DMS153 (cell line): ENCODE data around the gene CALM1.

Source experiments
- DNase-seq: peaks from one replicate; lab custom pipeline; 2025; lab: John Stamatoyannopoulos, UW

Gene CALM1

DNA sequence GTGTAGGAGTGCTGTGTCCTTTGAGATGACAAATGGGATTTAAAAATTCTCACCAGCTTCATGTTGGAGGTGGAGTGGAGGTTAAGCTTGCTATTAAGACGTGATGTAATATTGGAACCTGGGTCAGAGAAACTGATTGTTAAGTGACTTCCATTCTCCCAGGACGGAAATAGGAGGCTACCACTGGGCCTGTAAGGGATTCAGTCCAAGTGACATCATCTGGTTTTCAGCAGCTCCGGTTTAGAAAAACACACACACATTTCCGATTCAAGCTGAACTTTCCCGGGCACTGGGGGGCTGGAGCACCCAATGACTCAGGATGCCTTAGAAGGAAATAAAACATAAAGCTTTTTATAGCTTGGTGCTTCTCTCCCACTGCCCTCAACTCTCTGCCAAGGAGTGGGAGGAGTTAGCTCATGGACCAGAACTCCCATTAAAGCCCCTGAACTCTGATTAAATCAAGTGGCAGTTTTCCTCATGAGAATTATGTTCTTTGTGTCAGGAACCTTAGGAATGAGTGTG lies 12.4 kb downstream of the CALM1 start:
- DNase-seq, result peak; percentile 38

- DNase-seq, result no peak
These were observed 15.2 kb downstream of the CALM1 start for GRCh38 chr14:90412058-90412457.

DNA sequence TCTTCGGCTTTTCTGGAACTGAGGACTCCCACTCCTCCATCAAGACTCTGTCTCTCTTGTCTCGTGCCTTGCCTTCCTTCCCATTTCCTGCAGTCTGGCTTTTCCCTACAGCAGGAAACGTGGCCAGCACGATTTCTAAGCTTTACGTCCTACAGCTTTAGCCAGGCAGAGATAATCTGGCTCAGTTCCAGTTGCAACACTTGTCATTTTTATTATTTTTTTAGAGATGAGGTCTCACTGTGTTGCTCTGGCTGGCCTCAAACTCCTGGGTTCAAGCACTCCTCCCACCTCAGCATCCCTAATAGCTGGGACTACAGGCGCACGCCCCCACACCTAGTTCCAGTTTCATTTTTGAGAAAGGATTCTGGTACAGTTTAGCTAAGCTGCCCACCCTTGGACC lies 19.9 kb downstream of the CALM1 start:
- DNase-seq, result no peak

GRCh38 chr14:90418053-90418452 lies 21.2 kb downstream of the CALM1 start:
- DNase-seq, result no peak

GRCh38 chr14:90419200-90419599 lies 22.4 kb downstream of the CALM1 start:
- DNase-seq, result peak; percentile 76

DNA sequence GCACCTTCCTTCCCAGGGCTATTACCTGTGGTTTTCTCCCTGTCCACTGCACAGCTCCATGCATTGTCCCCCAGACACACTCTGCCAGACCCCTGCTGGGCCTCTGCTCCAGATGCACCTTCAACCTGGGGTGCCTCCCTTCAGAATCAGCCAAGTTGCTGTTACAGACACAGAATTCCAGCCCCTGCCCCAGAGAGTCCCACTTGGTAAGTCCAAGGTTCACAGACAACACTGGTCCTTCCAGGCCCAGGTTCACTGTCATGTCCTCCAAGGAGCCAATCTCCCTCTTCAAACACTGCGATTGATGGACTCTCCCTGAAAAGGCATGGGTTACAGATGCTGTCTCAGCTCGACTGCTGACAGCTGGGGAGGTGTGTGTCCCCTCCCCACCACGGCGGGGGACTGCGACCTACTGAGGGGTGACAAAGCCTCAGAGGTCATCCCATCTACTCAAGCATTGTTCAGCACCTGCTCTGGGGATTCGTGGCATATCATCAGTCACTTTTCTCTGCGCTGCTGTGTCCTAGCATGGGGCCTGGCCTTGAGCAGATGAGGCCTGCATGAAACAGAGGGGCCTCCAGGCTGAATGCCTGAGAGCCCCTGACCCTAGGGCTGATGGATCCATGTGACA lies 24.3 kb downstream of the CALM1 start:
- no peak for DNase-seq

- DNase-seq, result no peak
These were observed 24.8 kb downstream of the CALM1 start for GRCh38 chr14:90421632-90422020.

DNA sequence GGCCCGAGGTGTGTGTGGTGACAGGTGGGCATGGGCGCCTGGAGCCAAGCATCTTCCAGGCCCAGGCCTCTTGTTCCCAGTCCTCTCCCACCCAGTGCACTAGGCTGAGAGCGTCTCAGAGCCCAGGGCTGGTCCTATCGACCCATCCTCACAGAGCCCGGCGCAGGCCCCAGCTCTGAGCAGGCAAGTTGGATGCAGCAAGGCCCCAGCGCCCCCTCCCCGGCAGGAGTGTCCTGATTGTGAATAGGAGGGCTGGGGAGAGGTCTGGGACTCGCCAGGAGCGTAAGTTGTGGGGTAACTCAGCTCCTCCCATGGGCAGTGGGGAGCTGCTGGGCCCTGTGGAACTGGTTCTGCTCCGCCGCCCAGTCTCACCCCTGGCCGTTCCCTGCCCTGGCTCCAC lies 26.3 kb downstream of the CALM1 start:
- no peak for DNase-seq

GRCh38 chr14:90424075-90424474 lies 27.2 kb downstream of the CALM1 start:
- DNase-seq, result no peak

DNA sequence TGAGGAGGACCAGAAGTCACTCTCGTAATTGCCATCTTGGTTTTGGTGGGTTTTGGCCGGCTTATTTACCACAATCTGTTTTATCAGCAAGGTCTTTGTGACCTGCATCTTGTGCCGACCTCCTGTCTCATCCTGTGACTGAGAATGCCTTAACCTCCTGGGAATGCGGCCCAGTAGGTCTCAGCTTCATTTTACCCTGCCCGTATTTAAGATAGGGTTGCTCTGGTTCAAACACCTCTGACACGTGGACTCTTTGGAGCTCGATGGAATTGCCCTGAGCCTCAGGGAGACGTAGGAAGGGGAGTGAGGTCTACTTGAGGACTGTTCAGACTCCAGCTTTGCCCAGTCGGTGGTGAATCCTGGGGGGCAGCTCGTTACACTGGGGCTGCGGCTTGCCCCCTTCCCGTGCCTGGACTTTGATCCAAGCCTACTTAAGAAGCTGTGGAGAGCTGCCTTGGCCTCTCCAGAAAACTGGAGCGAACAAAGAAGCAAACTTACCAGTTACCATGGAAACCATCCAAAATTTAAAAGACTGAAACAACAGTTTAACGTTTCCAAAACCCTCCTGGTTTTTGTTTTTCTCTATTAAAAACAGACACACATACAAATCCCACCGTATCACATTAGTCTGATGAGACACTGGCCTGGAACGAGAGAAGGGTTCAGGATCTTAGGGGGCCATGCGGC lies 28.0 kb downstream of the CALM1 start:
- no peak for DNase-seq

DNA sequence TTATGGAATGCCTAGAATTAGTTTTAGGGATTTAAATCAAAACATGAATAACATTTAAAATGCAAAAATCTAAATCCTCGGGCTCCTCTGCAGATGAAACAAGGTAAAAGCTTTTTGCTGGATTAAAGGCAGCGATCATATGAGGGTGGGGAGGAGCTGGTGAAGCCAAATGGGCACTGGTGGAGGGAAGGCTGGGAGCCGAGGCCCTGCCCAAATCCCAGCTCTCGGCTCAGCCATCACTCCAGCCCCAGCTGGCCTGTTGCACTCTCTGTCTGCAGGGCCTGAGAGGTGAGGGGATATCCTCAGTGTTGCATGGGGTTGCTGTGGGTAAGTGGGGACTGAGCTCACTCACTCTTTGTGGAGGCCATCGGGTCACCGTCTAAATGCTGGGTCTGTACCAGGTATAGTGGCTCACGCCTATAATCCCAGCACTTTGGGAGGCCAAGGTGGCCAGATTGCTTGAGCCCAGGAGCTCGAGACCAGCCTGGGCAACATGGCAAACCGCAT lies 28.6 kb downstream of the CALM1 start:
- no peak for DNase-seq

- no peak for DNase-seq
These were observed 29.3 kb downstream of the CALM1 start for GRCh38 chr14:90426031-90426540.

GRCh38 chr14:90426663-90427062 lies 29.8 kb downstream of the CALM1 start:
- no peak for DNase-seq

- no peak for DNase-seq
These were observed 31.1 kb downstream of the CALM1 start for GRCh38 chr14:90427848-90428426.

- no peak for DNase-seq
These were observed 31.8 kb downstream of the CALM1 start for GRCh38 chr14:90428676-90429075.

GRCh38 chr14:90429236-90429635 lies 32.4 kb downstream of the CALM1 start:
- DNase-seq, result no peak

DNA sequence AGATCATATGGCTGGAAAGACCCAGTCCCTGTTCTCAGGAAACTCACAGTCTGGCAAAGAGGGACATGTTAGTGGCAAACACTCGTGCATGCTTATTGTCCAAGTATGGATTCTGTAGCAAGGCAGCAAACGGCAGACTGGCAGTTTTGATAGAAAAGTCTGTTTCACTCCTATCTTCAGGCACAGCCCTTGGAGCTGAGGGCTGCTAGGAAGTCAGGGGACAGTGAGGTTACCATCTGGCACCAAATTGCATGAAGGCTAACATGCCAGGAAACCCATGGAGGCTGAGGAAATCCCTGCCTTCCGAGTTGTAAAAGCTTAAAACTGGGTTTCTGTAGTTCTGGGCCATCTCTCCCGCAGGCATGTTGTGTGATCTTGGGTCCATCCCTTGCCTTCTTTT lies 32.9 kb downstream of the CALM1 start:
- no peak for DNase-seq

DNA sequence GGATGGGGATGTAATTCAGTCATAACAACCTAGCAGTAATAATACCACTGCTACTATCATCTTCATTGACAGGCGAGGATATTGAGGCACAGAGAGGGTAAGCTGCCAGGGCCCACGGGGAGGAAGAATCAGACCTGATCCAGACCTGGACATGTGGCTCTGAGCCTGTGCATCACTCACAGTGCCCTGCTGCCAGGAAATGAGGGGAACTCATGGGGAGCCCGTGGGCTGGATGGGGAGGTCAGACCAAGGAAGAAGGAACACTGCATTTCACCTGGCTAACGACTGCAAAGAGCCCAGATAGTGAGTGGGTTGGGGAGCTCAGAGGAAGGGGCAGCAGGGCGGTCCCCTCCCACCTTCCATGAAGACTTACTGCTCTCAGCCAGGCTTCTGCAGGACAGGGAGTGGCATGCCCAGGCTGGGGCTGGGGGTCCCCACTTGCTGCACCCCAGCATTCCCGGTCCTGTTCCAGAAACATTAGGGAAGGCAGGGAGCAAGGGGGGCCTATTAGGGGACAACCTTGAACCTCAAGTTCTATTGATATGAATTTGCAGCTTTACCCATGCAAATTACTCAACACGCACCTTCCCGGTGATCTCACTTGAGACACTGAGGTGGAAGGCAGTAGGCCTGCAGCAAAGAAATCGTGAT lies 37.7 kb downstream of the CALM1 start:
- DNase-seq, result no peak

DNA sequence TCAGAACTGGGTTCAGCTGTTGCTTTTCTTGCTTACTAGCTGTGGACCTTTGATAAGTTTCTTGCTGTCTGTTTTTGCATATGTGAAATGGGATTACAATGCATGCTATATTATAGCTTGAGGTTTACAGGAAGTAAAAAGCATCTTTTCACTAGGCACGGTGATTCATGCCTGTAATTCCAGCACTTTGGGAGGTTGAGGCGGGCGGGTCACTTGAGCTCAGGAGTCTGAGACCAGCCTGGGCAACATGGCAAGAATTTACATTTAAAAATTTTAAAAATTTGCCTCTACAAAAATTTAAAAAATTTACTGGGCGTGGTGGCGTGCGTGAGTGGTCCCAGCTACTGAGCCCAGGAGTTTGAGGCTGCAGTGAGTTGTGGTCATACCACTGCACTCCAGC lies 42.0 kb downstream of the CALM1 start:
- no peak for DNase-seq

- no peak for DNase-seq
These were observed 43.2 kb downstream of the CALM1 start for GRCh38 chr14:90440021-90440451.

GRCh38 chr14:90440592-90440991 lies 43.8 kb downstream of the CALM1 start:
- DNase-seq, result no peak

GRCh38 chr14:90442388-90442787 lies 45.6 kb downstream of the CALM1 start:
- no peak for DNase-seq
